Ovary (tissue), 3 donors: ENCODE measurements around the gene PUS7L.

Source experiments
- CTCF ChIP-seq, 3 donors: fragments of 450-650 bp in 2 of 3; fragments of 200-600 bp in 1 of 3; IDR thresholded peaks; one replicate each; pipeline versions ENCODE4 v1.5.1 to v1.8.0; 2016 to 2022; ENCODE audit warnings: antibody characterized with exemption in 3 of 3, mild to moderate bottlenecking in 1 of 3
- EP300 ChIP-seq: sonication (generic); formaldehyde crosslinking; IDR thresholded peaks from one replicate; pipeline ENCODE4 v1.6.1; 2017; ENCODE audit warnings: antibody characterized with exemption
- POLR2A ChIP-seq: fragments of 450-650 bp; IDR thresholded peaks from one replicate; pipeline ENCODE4 v1.6.1; 2017; ENCODE audit warnings: antibody characterized with exemption, mild to moderate bottlenecking, moderate library complexity
- donor health status: DM: no; HTN: no; CAD: no.

DNA sequence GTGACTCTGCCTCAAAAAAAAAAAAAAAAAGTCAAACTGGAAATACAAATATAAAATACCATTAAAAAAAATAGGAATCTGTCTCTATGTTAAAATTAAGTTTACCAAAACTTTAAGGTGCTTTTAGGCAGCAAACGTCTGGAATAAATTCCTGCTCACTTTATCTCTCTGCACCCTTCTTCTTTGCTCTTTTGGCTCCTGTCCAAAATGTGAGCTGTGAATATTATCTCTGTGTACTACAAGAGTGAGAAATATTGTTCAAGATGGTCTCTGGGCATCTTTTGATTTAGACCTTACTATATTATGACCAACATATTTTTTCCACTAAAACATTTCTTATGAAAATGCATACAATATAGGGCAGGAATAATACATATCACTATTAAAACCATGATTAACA is 63.7 kb downstream of the PUS7L start:
- TF ChIP-seq CTCF (IDR thresholded peaks at IDR 0.05) (no peak), POLR2A (no peak), EP300 (no peak)
